Thymus (tissue), 11 donors: ENCODE measurements around the gene NEK6. TPM values are rescaled to one million over a fixed set of nuclear protein-coding genes. Genes with fewer than 3 reads are reported as not detected.

ENCODE experiments used
- DNase-seq, 9 donors: peaks; one replicate each; pipeline ENCODE4 v3.0.0-alpha.2; 2013; ENCODE audit warnings: low spot score in 9 of 9, low read depth in 6 of 9, missing footprints in 1 of 9
- H3K27ac ChIP-seq, 2 donors: one replicate each; pipeline ENCODE4 v1.5.1; 2013; ENCODE audit warnings: control low read depth in 1 of 2, low read depth in 1 of 2, low read length in 1 of 2, mild to moderate bottlenecking in 1 of 2, moderate library complexity in 1 of 2
- H3K27me3 ChIP-seq, 2 donors: one replicate each; pipeline ENCODE4 v1.5.1; 2013; ENCODE audit warnings: low read length in 1 of 2; ENCODE audit not compliant: control insufficient read depth in 2 of 2, insufficient read depth in 1 of 2
- H3K36me3 ChIP-seq, 2 donors: one replicate each; pipeline ENCODE4 v1.5.1; 2013; ENCODE audit warnings: low read length in 1 of 2, mild to moderate bottlenecking in 1 of 2, moderate library complexity in 1 of 2; ENCODE audit not compliant: control insufficient read depth in 2 of 2, insufficient read depth in 2 of 2
- H3K4me1 ChIP-seq, 2 donors: one replicate each; pipeline ENCODE4 v1.5.1; 2013; ENCODE audit warnings: low read length in 2 of 2; ENCODE audit not compliant: control insufficient read depth in 2 of 2, insufficient read depth in 2 of 2
- H3K4me3 ChIP-seq, 2 donors: one replicate each; pipeline ENCODE4 v1.5.1; 2013; ENCODE audit warnings: low read length in 2 of 2, control low read depth in 1 of 2, mild to moderate bottlenecking in 1 of 2
- H3K9me3 ChIP-seq, 2 donors: one replicate each; pipeline ENCODE4 v1.5.1; 2013; ENCODE audit warnings: low read length in 1 of 2, mild to moderate bottlenecking in 1 of 2; ENCODE audit not compliant: control insufficient read depth in 2 of 2, insufficient read depth in 1 of 2
- WGBS: extraction: QIAGEN DNeasy Blood & Tissue Kit; methylation state at CpG from one replicate; pipeline ENCODE4 v1.1.7; 2013; 5-methylcytosine and 5-hydroxymethylcytosine counted together
- polyA plus RNA-seq: library from polyadenylated mRNA; stranded (reverse); fragments of 200-250 nt; gene quantifications from one replicate; pipeline ENCODE4 v1.2.3, GENCODE V29; 2013
- total RNA-seq: library from RNA; stranded (reverse); fragments of 120-200 nt; gene quantifications from one replicate; pipeline ENCODE4 v1.2.4, GENCODE V29; 2013
- donor health status: healthy.

Gene NEK6
- total and polyA plus RNA-seq, 2 donors, result 8.3 to 9.8 TPM

GRCh38 chr9:124363326-124364096 is 105.8 kb downstream of the NEK6 start:
- Histone ChIP-seq H3K27me3 (no peaks in the 10 kb centered on the region), H3K4me3 (no peak overlapping the region), H3K36me3 (peaks cover 0 to 13% of the 10 kb centered on the region in 2 donors), H3K9me3 (no peaks in the 10 kb centered on the region), H3K4me1 (no peaks in the 10 kb centered on the region), H3K27ac (no peak overlapping the region)
- DNase-seq, result no peak
- WGBS, result 98% methylated on average over 21 of the region's 21 CpGs

- no peak overlapping the region for H3K27ac ChIP-seq
- H3K4me3 ChIP-seq, result no peak overlapping the region
- peaks cover 0 to 13% of the 10 kb centered on the region in 2 donors for H3K36me3 ChIP-seq
These were observed 106.4 kb downstream of the NEK6 start for GRCh38 chr9:124364141-124364540.

GRCh38 chr9:124365036-124365435 is 107.3 kb downstream of the NEK6 start:
- H3K27me3 ChIP-seq, result no peaks in the 10 kb centered on the region
- H3K4me3 ChIP-seq, result no peak overlapping the region
- 97% methylated on average over 8 of the region's 8 CpGs for WGBS
- no peak overlapping the region for H3K27ac ChIP-seq
- H3K4me1 ChIP-seq, result no peaks in the 10 kb centered on the region
- H3K36me3 ChIP-seq, result peaks cover 0 to 13% of the 10 kb centered on the region in 2 donors
- DNase-seq, result no peak
- H3K9me3 ChIP-seq, result no peaks in the 10 kb centered on the region

More at GRCh38 chr9:124364141-124364540, 106.4 kb downstream of the NEK6 start:
- Histone ChIP-seq H3K27me3 (no peaks in the 10 kb centered on the region), H3K9me3 (no peaks in the 10 kb centered on the region), H3K4me1 (no peaks in the 10 kb centered on the region)
- 99% methylated on average over 4 of the region's 4 CpGs for WGBS
- DNase-seq, result no peak

- WGBS, result 98% methylated on average over 10 of the region's 10 CpGs
- H3K9me3 ChIP-seq, result no peaks in the 10 kb centered on the region
- no peak for DNase-seq
- no peak overlapping the region for H3K4me3 ChIP-seq
- H3K4me1 ChIP-seq, result no peaks in the 10 kb centered on the region
- no peak overlapping the region for H3K27ac ChIP-seq
- H3K27me3 ChIP-seq, result no peaks in the 10 kb centered on the region
- peaks cover 4 to 13% of the 10 kb centered on the region in 2 donors for H3K36me3 ChIP-seq
These were observed 108.9 kb downstream of the NEK6 start for GRCh38 chr9:124366476-124367220.

- Histone ChIP-seq H3K27me3 (no peaks in the 10 kb centered on the region), H3K36me3 (peaks cover 4 to 13% of the 10 kb centered on the region in 2 donors), H3K9me3 (no peaks in the 10 kb centered on the region), H3K4me1 (no peaks in the 10 kb centered on the region), H3K4me3 (no peak overlapping the region), H3K27ac (no peak overlapping the region)
- WGBS, result 97% methylated on average over 3 of the region's 3 CpGs
- no peak for DNase-seq
These were observed 110.9 kb downstream of the NEK6 start for GRCh38 chr9:124368692-124369091.

GRCh38 chr9:124369231-124369797 is 111.6 kb downstream of the NEK6 start:
- Histone ChIP-seq H3K27ac (no peak overlapping the region), H3K36me3 (peaks cover 4 to 13% of the 10 kb centered on the region in 2 donors), H3K4me1 (no peaks in the 10 kb centered on the region), H3K4me3 (no peak overlapping the region), H3K27me3 (no peaks in the 10 kb centered on the region), H3K9me3 (no peaks in the 10 kb centered on the region)
- no peak for DNase-seq
- WGBS, result 99% methylated on average over 9 of the region's 9 CpGs

GRCh38 chr9:124370896-124371582 is 113.3 kb downstream of the NEK6 start:
- H3K9me3 ChIP-seq, result peaks cover 0 to 2% of the 10 kb centered on the region in 2 donors
- 93% methylated on average over 9 of the region's 9 CpGs for WGBS

GRCh38 chr9:124372038-124372437 is 114.3 kb downstream of the NEK6 start:
- DNase-seq, result no peak
- Histone ChIP-seq H3K4me3 (no peak overlapping the region), H3K36me3 (peaks cover 7% of the 10 kb centered on the region in 2 donors), H3K4me1 (no peaks in the 10 kb centered on the region), H3K9me3 (peaks cover 0 to 2% of the 10 kb centered on the region in 2 donors), H3K27ac (no peak overlapping the region), H3K27me3 (no peaks in the 10 kb centered on the region)

More at GRCh38 chr9:124370896-124371582, 113.3 kb downstream of the NEK6 start:
- Histone ChIP-seq H3K27me3 (no peaks in the 10 kb centered on the region), H3K27ac (no peak overlapping the region), H3K4me3 (no peak overlapping the region), H3K4me1 (no peaks in the 10 kb centered on the region), H3K36me3 (peaks cover 7 to 10% of the 10 kb centered on the region in 2 donors)
- no peak for DNase-seq
